HepG2 (cell line): ENCODE data around the gene ZC3H4. TPM values are rescaled to one million over a fixed set of nuclear protein-coding genes. Genes with fewer than 3 reads are reported as not detected.

Experiments used
- CAMTA2 ChIP-seq: sonication (generic); formaldehyde crosslinking; IDR thresholded peaks from 2 replicates; pipeline ENCODE4 v1.4.0; 2020; ENCODE audit warnings: mild to moderate bottlenecking, missing genetic modification reagents, borderline replicate concordance
- EZH2 ChIP-seq: conservative IDR thresholded peaks from 2 replicates; pipeline ENCODE4 v1.6.1; 2012; ENCODE audit warnings: mild to moderate bottlenecking, low read depth, low read length, moderate library complexity
- GATAD2A ChIP-seq: IDR thresholded peaks from 2 replicates; pipeline ENCODE4 v1.6.1; 2016
- HNRNPLL ChIP-seq: fragments of 200-400 bp; formaldehyde crosslinking; IDR thresholded peaks from 2 replicates; pipeline ENCODE4 v1.6.1; 2017; ENCODE audit warnings: mild to moderate bottlenecking, low read depth, low read length; ENCODE audit not compliant: poor library complexity, severe bottlenecking
- REPIN1 ChIP-seq: sonication (generic); formaldehyde crosslinking; IDR thresholded peaks from 2 replicates; pipeline ENCODE4 v1.8.0; 2022; ENCODE audit warnings: missing genetic modification reagents, low read depth, mild to moderate bottlenecking, borderline replicate concordance
- RXRA ChIP-seq: sonication (generic); formaldehyde crosslinking; IDR thresholded peaks from 2 replicates; pipeline ENCODE4 v1.5.1; 2020; ENCODE audit warnings: missing genetic modification reagents
- SIX4 ChIP-seq: sonication (generic); formaldehyde crosslinking; IDR thresholded peaks from 2 replicates; pipeline ENCODE4 v1.4.0; 2020; ENCODE audit warnings: missing genetic modification reagents
- SMAD1 ChIP-seq: sonication (generic); formaldehyde crosslinking; IDR thresholded peaks from 2 replicates; pipeline ENCODE4 v1.4.0; 2020; ENCODE audit warnings: missing genetic modification reagents, low read depth, mild to moderate bottlenecking, borderline replicate concordance
- SNAPC2 ChIP-seq: sonication (generic); formaldehyde crosslinking; IDR thresholded peaks from 2 replicates; pipeline ENCODE4 v1.8.1; 2022; ENCODE audit warnings: mild to moderate bottlenecking, missing genetic modification reagents
- SNRNP70 ChIP-seq: fragments of 200-400 bp; formaldehyde crosslinking; IDR thresholded peaks from 2 replicates; pipeline ENCODE4 v1.6.1; 2017; ENCODE audit warnings: mild to moderate bottlenecking, low read depth, low read length, moderate library complexity
- ZFY ChIP-seq: sonication (generic); formaldehyde crosslinking; IDR thresholded peaks from 2 replicates; pipeline ENCODE4 v1.4.0; 2020; ENCODE audit warnings: missing genetic modification reagents
- ZNF382 ChIP-seq: sonication (generic); formaldehyde crosslinking; IDR thresholded peaks from 2 replicates; pipeline ENCODE4 v1.5.0; 2020; ENCODE audit warnings: missing genetic modification reagents, mild to moderate bottlenecking, borderline replicate concordance
- ZNF530 ChIP-seq: sonication (generic); formaldehyde crosslinking; IDR thresholded peaks from 2 replicates; pipeline ENCODE4 v1.5.0; 2020; ENCODE audit warnings: low read depth, mild to moderate bottlenecking, missing genetic modification reagents
- ZNF879 ChIP-seq: sonication (generic); formaldehyde crosslinking; IDR thresholded peaks from 2 replicates; pipeline ENCODE4 v1.8.1; 2023; ENCODE audit warnings: missing genetic modification reagents
- ZSCAN9 ChIP-seq: IDR thresholded peaks from 2 replicates; pipeline ENCODE4 v1.6.1; 2016; ENCODE audit warnings: borderline replicate concordance
- polyA plus RNA-seq, 8 experiments: library from polyadenylated mRNA; depleted of rRNA in 3 of 8; stranded (reverse) in 7 of 8; unstranded in 1 of 8; fragments of >200 nt; fragmentation: Illumina TruSeq in 4 of 8; extraction: Trizol in 4 of 8; gene quantifications; 2 replicates each; pipeline versions ENCODE4 v1.2.1 to v1.2.3, GENCODE V29; 2011 to 2016; ENCODE audit warnings: low read depth in 4 of 8, missing spikeins in 1 of 8, mixed read lengths in 1 of 8; ENCODE audit not compliant: insufficient read depth in 1 of 8
- total RNA-seq, 5 experiments: library from RNA; depleted of rRNA; stranded (reverse); fragments of >200 nt; fragmentation: Illumina TruSeq; extraction: Trizol; gene quantifications; 2 replicates each; pipeline ENCODE4 v1.2.3, GENCODE V29; 2016; ENCODE audit warnings: low read depth in 1 of 5
- TF ChIP-seq, protein P1 (sequence below): IDR thresholded peaks from 2 replicates; pipeline ENCODE4 v1.6.1; 2016; ENCODE audit warnings: missing compliant biosample characterization, missing genetic modification reagents, borderline replicate concordance
- TF ChIP-seq, protein P2 (sequence below): IDR thresholded peaks from 2 replicates; pipeline ENCODE4 v1.6.1; 2016; ENCODE audit warnings: low read depth, control low read depth
- TF ChIP-seq, protein P3 (sequence below): IDR thresholded peaks from 2 replicates; pipeline ENCODE4 v1.6.1; 2012; ENCODE audit warnings: inconsistent platforms
- TF ChIP-seq, protein P4 (sequence below): IDR thresholded peaks from 2 replicates; pipeline ENCODE4 v1.6.1; 2016; ENCODE audit warnings: missing compliant biosample characterization, missing genetic modification reagents, borderline replicate concordance
- TF ChIP-seq, protein P5 (sequence below): sonication (generic); formaldehyde crosslinking; IDR thresholded peaks from 2 replicates; pipeline ENCODE4 v1.9.0; 2022; ENCODE audit warnings: missing genetic modification reagents, mild to moderate bottlenecking, borderline replicate concordance
- TF ChIP-seq, protein P6 (sequence below): sonication (generic); formaldehyde crosslinking; IDR thresholded peaks from 2 replicates; pipeline ENCODE4; 2020; ENCODE audit warnings: missing genetic modification reagents, mild to moderate bottlenecking, borderline replicate concordance

Gene ZC3H4
- total and polyA plus RNA-seq, 2 of the 13 experiments (the other 11 are each of a cell fraction or from before 2014, with no cell fraction given), result 1.8 to 10.7 TPM

DNA sequence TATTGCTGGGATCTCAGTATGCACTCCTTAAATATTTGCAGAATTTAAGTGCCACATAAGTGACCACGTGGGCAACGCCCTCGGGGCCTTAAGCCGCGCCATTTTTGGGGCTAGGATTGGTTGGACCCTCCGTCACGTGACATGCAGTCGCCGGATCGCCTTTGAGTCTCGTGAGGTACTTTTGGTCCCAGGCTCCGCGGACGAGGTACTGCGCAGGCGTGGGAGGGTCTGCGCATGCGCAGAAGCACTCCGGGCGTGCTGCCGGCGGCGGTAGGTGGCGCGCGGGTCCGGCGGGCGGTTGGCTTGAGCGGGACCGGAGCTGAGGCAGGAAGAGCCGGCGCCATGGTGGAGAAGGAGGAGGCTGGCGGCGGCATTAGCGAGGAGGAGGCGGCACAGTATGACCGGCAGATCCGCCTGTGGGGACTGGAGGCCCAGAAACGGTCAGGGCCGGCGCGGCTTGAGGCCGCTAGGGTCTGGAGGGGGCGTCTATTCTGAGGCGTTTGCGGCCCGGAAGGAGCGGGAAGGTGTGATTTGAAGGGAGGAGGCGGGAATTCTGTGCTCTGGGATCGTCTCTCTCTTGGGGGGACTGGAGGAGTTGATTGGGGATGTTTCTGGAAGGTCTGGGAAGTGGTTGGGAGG, 17.1 kb upstream of the ZC3H4 start, which contains the start of gene SAE1 (continued):
- TF ChIP-seq REPIN1 (CRISPR knock-in tag) (no peak; the same call in 1 of the 2 replicates), SMAD1 (CRISPR knock-in tag) (no peak), CAMTA2 (0 out of 2 replicates have a peak, but pooled peaks have one; percentile 44), ZNF530 (CRISPR knock-in tag) (no peak), GATAD2A (peak; percentile 66), ZNF879 (0 out of 2 replicates have a peak, but pooled peaks have one; percentile 66), ZNF382 (CRISPR knock-in tag) (no peak), SIX4 (peak; percentile 46; the same call in 1 of the 2 replicates), SNRNP70 (no peak), HNRNPLL (peak; percentile 63), RXRA (CRISPR knock-in tag) (peak; percentile 54; the same call in 1 of the 2 replicates), ZSCAN9 (CRISPR knock-in tag) (peak; percentile 41; the same call in 1 of the 2 replicates), EZH2 (no peak), ZFY (CRISPR knock-in tag) (peak; percentile 74), SNAPC2 (0 out of 2 replicates have a peak, but pooled peaks have one; percentile 76)
- TF ChIP-seq, protein P1, sequence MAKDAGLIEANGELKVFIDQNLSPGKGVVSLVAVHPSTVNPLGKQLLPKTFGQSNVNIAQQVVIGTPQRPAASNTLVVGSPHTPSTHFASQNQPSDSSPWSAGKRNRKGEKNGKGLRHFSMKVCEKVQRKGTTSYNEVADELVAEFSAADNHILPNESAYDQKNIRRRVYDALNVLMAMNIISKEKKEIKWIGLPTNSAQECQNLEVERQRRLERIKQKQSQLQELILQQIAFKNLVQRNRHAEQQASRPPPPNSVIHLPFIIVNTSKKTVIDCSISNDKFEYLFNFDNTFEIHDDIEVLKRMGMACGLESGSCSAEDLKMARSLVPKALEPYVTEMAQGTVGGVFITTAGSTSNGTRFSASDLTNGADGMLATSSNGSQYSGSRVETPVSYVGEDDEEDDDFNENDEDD (CRISPR knock-in tag), result peak; percentile 95
- TF ChIP-seq, protein P2, sequence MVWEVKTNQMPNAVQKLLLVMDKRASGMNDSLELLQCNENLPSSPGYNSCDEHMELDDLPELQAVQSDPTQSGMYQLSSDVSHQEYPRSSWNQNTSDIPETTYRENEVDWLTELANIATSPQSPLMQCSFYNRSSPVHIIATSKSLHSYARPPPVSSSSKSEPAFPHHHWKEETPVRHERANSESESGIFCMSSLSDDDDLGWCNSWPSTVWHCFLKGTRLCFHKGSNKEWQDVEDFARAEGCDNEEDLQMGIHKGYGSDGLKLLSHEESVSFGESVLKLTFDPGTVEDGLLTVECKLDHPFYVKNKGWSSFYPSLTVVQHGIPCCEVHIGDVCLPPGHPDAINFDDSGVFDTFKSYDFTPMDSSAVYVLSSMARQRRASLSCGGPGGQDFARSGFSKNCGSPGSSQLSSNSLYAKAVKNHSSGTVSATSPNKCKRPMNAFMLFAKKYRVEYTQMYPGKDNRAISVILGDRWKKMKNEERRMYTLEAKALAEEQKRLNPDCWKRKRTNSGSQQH (CRISPR knock-in tag), result peak; percentile 44; the same call in 1 of the 2 replicates
- TF ChIP-seq, protein P3, sequence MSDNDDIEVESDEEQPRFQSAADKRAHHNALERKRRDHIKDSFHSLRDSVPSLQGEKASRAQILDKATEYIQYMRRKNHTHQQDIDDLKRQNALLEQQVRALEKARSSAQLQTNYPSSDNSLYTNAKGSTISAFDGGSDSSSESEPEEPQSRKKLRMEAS, result peak; percentile 99
- TF ChIP-seq, protein P4, sequence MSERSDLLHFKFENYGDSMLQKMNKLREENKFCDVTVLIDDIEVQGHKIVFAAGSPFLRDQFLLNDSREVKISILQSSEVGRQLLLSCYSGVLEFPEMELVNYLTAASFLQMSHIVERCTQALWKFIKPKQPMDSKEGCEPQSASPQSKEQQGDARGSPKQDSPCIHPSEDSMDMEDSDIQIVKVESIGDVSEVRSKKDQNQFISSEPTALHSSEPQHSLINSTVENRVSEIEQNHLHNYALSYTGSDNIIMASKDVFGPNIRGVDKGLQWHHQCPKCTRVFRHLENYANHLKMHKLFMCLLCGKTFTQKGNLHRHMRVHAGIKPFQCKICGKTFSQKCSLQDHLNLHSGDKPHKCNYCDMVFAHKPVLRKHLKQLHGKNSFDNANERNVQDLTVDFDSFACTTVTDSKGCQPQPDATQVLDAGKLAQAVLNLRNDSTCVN (CRISPR knock-in tag), result no peak
- TF ChIP-seq, protein P5, sequence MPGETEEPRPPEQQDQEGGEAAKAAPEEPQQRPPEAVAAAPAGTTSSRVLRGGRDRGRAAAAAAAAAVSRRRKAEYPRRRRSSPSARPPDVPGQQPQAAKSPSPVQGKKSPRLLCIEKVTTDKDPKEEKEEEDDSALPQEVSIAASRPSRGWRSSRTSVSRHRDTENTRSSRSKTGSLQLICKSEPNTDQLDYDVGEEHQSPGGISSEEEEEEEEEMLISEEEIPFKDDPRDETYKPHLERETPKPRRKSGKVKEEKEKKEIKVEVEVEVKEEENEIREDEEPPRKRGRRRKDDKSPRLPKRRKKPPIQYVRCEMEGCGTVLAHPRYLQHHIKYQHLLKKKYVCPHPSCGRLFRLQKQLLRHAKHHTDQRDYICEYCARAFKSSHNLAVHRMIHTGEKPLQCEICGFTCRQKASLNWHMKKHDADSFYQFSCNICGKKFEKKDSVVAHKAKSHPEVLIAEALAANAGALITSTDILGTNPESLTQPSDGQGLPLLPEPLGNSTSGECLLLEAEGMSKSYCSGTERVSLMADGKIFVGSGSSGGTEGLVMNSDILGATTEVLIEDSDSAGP (CRISPR knock-in tag), result peak; percentile 70; the same call in 1 of the 2 replicates
- TF ChIP-seq, protein P6, sequence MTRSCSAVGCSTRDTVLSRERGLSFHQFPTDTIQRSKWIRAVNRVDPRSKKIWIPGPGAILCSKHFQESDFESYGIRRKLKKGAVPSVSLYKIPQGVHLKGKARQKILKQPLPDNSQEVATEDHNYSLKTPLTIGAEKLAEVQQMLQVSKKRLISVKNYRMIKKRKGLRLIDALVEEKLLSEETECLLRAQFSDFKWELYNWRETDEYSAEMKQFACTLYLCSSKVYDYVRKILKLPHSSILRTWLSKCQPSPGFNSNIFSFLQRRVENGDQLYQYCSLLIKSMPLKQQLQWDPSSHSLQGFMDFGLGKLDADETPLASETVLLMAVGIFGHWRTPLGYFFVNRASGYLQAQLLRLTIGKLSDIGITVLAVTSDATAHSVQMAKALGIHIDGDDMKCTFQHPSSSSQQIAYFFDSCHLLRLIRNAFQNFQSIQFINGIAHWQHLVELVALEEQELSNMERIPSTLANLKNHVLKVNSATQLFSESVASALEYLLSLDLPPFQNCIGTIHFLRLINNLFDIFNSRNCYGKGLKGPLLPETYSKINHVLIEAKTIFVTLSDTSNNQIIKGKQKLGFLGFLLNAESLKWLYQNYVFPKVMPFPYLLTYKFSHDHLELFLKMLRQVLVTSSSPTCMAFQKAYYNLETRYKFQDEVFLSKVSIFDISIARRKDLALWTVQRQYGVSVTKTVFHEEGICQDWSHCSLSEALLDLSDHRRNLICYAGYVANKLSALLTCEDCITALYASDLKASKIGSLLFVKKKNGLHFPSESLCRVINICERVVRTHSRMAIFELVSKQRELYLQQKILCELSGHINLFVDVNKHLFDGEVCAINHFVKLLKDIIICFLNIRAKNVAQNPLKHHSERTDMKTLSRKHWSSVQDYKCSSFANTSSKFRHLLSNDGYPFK (CRISPR knock-in tag), result peak; percentile 89; the same call in 1 of the 2 replicates
